ENCODE results near the gene SOX12.

SOX12 gene

DNA sequence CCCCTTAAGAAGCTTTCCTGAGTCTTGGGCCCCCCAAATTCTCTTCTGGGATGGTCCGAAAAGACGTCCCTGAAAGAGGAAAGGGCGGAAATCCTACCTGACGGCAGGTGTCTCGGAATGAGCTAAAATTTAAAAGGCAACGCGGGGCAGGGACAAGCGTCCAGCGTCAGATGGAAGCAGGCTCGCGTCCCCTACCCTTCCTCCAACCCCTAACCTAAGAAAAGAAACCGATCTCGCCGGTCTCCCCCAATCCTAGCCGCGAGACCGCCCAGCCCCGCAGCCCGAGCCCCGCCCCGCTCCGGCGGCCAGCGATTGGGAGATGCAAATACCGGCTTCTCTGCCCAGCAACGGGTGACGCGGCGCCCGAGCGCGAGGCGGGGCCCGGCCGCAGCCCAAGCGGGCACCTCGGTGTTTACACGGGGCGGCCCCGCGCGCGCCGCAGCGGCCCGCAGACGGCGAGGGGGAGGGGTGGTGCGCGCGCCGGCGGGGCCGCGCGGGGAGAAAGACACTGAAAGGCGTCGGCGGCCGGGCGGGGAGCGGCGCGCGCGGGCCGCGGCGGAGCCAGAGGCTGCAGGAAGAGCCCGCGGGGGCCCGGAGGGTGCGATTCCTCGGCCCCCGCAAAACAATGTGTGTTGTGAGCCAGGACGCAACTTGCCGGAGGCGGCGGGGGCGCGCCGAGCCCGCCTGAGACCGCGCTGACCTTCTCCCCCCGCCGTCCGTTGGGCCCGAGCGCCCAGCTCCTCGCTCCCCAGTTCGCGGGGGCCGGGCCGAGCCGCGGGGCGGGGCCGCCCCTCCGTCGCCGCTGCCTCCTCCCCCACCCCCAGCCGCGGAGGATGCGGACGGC is at the start of gene SOX12:
SOX12 (plus strand) TSS at position 508 of the 844 bp plus-strand sequence. CDS start 373 bp downstream, outside the sequence.
- DNase-seq (ENCODE audit: low read depth), result peak; percentile 96

DNA sequence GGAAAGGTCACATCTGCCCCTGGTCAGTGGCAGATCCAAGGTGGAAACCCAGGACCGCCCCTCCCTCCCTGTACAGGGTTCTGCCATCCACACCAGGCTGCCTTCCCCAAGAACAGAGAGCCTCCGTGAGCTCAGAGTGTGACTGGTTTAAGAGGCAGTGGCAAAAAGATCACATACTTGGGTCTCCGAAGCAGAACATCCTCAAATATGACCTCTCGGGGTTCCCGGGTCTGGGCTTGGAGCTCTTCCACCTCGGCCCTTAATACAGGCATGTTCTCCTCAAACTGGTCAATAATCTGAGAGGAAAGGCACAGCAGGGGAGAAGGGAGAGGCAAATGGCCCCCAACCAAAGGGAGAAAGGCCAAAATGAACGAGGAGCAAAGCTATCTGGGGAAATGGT is 49.6 kb upstream of the SOX12 start:
- DNase-seq (ENCODE audit: low read depth), result no peak

DNA sequence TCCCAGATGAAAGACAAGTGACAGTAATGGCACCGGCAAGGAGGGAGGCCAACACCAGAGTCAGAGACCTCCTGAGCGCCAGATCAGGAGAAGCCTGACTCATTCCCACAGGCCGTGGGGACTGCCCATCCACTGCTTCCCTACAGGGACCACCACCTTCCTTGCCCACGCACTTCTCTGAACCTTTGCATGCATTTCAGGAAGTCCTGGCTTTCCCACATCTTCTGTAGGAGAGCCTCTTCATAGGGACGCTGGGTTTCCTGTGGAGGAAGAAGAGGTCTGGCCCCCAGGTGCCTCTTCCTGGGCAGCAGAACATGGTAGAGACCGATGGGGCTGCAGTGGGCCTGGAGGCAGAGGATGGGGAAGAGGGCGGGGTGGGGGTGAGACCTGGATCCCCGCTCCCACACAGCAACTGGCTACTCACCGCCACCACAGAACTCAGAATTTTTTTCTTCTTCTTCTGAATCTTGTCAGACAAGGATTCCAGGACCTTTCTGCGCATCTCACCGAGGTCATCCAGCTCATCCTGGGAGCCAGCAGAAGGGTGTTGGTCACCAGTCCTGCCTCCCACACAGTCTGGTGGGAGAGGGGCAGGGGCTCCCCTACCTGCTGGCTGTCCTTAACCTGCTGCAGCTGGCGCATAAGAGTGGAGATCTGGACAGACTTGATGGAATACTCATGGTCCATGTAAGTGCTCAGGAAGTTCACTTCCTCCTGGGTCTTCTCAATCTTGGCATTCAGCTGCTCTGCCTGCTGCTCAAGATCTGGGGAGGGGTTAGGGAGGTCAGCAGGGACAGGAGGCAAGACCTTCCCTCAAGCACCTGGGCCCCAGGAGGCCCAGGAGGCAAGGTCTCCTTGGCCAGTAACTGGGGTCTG is 48.5 kb upstream of the SOX12 start:
- DNase-seq (ENCODE audit: low read depth), result no peak

DNA sequence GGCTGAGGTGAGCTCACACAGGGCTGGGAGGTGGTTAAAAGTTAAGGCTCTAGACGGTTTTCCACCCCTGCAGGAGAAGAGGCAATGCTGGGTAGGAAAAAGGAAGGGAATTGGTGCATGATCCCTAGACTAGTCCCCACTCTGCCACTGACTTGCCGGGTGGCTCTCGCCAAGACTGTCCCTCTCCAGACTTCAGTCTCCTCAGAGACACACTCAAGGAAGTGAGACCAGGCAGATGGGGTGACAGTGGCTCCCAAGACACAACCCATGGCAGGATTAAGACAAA is 47.9 kb upstream of the SOX12 start:
- no peak for DNase-seq (ENCODE audit: low read depth)

DNA sequence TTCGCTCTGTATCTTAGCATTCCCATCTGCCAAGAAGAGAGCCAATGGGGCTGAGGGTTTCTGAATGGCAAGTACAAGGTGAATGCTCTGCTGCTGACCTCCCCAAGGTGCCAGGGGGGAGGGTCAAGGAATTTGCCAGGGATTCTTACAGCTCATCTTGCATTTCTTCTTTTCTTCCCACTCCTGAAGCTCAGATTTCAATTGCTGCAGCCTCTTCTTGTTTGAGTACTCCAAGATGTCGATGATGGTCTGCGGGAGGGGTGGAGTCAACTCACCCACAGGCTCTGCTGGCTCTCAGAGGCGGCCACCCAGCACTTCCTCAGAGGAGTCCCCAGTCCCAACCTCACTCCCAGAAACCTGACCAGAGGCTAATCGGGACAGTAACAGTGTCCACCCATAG is 47.2 kb upstream of the SOX12 start:
- no peak for DNase-seq (ENCODE audit: low read depth)

DNA sequence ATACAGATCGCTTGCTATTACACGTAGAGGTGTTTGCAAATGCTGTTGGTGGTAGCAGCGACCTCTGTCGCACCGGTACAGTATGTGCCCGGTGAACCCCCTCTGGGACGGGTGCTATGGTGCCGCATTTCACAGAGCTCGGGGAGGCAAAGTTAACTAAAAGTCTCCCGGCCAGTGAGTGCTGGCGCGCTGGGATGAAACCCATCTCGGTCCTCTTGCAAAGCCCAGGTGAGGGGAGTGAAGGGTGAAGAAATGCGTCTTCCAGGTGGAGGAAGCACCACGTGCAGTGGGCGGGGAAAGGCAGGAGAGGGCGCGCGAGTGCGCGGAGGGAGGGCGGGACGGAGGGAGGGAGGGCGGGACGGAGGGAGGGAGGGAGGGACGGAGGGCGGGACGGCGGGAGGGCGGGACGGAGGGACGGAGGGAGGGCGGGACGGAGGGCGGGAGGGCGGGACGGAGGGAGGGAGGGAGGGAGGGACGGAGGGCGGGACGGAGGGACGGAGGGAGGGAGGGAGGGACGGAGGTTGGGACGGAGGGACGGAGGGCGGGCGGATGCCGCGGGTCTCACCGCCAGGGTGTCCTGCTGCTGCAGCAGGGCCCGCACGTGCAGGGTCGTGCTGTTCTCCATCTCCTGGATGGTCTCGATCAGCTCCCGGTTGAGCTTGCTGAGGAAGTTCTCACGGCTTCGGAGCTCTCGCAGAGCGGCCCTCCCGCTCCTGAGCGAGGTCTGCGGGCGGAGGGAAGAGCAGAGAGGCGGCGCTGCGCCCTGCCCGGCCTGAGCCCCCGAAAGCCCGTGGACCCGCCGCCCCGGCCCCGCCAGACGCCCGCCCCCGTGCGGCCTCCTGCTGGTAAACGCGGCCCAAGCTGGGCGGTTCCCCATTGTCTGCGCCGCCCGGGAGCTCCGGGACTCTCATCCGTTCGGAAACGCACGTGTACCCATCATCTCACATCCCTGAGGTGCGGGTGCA is 46.5 kb upstream of the SOX12 start:
- no peak for DNase-seq (ENCODE audit: low read depth)

DNA sequence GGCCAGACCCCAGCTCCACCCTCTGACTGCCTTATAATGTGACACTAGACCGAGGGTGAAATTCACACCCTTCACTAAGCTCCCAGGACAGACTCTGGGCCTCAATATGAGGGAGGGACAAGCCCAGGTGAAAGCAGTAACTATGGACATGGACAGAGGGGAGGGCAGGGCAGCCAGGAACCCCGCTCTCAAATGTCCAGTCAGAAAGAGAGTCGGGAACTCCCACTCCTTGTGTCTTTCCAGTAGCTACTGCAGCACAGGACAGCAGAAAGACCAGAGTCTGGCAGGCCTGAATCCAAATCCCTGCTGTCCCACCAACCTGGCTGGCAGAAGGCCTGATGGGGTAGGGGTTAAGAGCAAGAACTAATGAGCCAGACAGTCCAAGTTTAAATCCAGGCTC is 41.2 kb upstream of the SOX12 start:
- DNase-seq (ENCODE audit: low read depth), result no peak

DNA sequence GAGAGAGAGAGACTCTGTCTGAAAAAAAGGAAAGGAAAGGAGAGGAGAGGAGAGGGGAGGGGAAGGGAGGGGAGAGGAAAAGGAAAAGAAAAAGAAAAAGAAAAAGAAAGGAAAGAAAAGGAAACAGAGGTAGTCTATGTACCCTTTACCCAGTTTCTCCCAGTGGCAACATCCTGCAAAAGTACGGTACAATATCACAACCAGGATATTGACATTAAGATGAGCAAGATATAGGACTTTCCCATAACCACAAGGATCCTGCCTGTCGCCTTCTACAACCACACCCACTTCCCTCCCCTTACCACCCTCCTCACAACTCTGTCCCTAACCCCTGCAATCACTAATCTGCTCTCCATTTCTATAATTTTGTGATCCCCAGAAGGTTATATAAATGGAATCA is 38.8 kb upstream of the SOX12 start:
- no peak for DNase-seq (ENCODE audit: low read depth)

DNA sequence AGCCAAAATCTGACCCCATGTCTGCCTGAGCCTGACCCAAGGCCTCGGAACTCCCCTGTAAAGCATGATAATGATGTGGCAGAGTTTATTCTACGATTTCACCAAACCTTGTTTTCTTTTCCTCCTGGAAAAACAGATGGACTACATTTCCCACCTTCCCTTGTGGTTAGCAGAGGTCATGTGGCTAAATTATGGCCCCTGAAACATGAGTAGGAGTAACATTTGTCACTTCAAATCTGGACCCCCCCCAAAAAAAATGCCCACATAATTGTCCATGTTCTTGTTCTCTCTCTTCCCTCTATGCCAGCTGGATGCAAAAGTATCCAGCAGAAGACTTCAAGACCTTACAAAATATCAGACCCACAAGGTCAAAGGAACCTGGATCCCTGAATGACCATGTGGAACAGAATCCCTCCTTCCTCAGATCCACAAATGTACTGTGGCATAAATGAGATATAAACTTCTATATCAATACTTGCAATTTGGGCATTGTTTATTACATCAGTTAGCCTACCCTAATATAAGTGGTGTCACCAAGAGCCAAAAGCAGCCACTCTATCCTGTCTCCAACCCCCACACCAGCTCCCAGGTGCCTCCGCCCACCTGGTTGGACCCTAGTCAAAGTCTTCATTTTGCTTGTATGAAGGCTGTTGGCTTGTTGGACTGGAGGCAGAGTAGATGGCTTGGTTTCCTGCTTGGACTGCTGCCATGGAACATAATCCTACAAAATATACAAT is 36.2 kb upstream of the SOX12 start:
- no peak for DNase-seq (ENCODE audit: low read depth)

DNA sequence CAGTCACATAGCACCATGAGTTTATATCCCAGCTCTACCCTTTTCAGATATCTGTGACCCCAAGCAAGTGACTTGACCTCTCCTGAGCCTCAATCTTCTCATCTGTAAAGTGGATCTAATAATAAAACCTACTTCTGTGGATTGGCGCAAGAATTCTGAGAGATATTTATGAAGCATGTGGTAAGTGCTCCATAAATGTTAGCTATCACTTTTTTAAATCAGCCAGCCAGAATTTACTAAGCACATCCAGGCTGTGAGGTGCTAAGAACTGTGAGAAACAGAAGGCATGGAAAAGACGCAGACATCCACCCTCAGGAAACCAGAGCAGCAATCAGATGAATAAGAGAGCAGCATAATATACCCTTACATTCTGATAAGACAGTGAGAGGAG is 35.7 kb upstream of the SOX12 start:
- DNase-seq (ENCODE audit: low read depth), result no peak

DNA sequence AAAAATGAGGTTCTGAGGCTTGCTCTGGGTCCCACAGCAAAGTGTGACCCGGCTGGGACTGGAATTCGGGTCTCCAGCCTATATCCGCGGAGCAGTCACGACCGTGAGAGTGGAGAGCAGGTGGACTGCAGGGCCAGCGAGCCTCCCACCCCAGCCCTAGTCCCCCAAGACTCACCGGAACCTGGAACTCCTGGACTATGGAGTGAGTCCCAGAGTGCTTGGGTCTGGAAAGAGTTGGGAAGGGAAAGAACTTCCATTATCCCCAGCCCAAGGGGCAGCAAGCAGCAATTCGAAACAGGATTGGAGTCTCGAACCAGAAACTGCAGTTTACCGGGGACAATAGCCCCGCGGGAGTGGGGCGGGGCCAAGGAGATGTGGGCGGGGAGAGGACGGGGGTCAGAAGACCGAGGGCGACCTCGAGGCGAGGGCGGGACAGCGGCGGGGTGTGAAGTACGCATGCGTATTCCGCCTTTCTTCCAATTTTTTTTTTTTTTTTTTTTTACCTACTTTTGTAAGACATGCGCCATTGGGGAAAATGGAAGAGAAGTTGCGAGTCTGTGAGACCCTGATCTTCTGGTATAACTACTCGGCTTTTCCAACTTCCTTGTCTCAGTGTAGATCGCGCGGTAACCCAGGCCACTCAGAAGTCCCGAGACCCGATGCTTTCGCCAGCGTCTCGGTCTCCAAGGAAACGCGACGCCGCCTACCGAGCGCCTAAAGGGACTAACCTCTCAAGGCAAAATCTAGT is 35.1 kb upstream of the SOX12 start, which contains the start of gene C20orf96:
C20orf96 (minus strand) TSS at position 667 of the 748 bp plus-strand sequence; CDS start at position 527, 140 bp downstream.
- DNase-seq (ENCODE audit: low read depth), result peak; percentile 72

DNA sequence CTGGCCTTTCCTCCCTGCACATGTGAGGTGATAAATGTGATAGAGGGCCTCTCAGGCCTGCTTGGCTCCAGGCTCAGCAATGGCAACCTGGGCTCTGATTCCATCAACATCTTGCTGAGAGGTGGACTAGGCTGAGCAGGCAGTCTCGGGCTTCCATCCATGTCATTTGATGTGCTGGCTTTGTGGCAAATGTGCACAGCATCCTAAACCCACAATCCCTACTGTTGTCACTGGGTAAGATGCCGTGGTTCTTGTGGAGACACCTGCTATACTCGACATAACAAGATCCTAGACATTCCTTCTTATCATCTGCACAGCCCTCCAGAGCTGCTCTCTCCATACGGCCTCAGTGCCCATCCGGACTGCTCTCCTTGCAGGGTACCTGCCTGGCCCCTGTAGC is 30.8 kb upstream of the SOX12 start:
- no peak for DNase-seq (ENCODE audit: low read depth)

DNA sequence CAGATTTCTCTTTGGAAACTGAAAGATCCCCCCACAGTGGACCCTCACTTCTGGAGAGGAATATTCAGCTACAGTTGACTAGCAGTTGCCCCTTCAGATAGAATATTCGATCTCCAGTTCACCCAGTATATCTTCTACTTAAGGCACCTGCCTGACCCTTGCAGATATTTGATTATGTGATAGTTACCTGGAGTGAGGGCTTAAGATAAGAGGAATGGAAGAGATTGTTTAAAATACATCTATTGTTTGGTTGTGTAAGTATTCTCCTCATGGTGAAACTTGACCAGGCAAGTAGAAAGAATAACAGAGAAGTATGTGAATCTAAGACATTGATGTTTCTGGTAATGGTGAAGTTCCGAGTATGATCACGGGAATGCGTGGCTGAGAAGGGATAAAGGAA is 29.5 kb upstream of the SOX12 start:
- DNase-seq (ENCODE audit: low read depth), result no peak

DNA sequence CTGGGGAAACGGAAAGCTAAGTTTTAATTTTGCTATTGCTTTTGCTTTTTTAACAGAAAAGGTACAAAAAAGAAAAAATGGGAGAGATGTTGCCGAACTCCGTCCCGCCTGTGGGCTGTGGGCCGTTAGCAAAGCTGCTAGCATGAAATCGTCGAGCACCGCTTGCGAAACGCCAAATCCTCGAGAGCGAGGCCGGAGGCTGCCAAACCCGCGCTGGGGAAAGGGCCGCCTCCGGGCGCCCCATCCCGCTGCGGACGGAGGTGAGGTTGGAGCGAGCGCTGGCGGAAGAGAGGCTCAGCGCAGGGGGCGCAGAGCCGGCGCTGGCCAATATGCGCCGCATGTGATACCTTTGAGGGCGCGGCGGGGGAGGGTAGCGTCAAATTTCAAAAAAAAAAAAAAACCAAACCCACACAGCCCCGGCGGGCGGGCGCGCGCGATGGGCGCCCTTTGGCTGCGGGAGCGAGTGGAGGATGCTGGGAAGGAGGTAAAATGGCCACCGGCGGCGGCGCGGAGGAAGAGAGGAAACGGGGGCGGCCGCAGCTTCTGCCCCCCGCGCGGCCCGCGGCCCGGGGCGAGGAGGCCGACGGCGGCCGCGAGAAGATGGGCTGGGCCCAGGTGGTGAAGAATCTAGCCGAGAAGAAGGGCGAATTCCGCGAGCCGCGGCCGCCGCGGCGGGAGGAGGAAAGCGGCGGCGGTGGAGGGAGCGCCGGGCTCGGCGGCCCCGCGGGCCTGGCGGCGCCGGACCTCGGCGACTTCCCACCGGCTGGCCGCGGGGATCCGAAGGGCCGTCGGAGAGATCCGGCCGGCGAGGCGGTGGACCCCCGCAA is 28.0 kb upstream of the SOX12 start, which contains the start of gene ZCCHC3:
ZCCHC3 (plus strand) TSS at position 473 of the 827 bp plus-strand sequence; CDS start at position 490, 17 bp downstream.
- DNase-seq (ENCODE audit: low read depth), result peak; percentile 58

DNA sequence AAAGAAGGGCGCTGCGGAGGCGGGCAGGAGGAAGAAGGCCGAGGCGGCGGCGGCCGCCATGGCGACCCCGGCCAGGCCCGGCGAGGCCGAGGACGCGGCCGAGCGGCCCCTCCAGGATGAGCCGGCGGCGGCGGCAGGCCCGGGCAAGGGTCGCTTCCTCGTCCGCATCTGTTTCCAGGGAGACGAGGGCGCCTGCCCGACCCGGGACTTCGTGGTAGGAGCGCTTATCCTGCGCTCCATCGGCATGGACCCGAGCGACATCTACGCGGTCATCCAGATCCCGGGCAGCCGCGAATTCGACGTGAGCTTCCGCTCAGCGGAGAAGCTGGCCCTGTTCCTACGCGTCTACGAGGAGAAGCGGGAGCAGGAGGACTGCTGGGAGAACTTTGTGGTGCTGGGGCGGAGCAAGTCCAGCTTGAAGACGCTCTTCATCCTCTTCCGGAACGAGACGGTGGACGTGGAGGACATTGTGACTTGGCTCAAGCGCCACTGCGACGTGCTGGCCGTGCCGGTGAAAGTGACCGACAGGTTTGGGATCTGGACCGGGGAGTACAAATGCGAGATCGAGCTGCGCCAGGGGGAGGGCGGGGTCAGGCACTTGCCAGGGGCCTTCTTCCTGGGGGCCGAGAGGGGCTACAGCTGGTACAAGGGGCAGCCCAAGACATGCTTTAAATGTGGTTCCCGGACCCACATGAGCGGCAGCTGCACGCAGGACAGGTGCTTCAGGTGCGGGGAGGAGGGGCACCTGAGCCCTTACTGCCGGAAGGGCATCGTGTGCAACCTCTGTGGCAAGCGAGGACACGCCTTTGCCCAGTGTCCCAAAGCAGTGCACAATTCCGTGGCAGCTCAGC is 27.2 kb upstream of the SOX12 start:
- no peak for DNase-seq (ENCODE audit: low read depth)

DNA sequence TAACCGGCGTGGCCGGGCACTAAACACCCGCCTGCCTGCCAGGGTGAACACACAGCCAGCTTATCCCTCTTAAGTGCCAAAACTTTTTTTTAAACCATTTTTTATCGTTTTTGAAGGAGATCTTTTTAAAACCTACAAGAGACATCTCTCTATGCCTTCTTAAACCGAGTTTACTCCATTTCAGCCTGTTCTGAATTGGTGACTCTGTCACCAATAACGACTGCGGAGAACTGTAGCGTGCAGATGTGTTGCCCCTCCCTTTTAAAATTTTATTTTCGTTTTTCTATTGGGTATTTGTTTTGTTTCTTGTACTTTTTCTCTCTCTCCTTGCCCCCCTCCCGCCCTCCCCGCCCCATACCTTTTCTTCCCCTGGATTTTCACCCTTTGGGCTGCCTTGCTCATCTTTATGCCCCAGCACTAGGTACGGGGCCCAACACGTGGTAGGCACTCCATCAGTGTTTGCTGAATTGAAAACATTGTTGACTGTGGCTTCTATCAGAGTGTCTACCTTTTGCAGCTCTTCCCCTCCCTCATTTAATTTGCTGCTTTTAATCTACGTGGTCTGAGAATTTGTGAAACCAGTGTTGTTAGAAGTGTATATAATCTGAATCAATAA is 26.5 kb upstream of the SOX12 start:
- DNase-seq (ENCODE audit: low read depth), result no peak

DNA sequence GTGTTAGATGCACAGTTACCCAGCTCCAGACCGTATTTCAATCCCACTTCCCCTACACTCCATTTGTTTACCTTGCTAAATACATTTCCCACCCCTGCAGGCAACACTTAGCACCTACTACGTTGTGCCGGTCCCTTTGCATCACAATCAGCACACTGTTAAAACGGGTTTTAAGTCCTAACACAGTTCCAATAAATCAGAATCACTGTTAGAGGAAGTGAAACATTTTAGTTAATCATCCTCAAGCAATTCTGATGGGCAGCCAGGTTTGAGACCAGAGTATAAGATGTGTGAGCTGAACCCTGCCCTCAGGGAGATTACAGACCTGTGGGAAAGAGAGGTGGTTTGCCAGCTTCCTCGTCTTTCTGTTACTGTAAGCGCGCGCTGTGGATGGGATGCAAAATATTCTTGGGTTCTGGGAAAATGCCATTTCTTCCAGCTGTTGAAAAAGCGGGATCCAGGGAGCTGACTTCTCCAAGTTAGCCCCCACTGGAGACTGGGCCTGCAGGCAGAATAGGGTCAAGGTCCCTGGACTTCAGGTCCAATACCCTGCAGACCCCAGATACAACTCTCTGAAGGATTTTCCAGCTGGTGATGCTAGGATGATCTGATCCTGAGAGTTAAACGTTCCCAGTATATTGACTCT is 24.9 kb upstream of the SOX12 start:
- DNase-seq (ENCODE audit: low read depth), result no peak
